ENCODE data around the gene ZDHHC13. TPM values are rescaled to one million over a fixed set of nuclear protein-coding genes. Genes with fewer than 3 reads are reported as not detected.

Gene ZDHHC13
- total RNA-seq, 4 donors from 2014 or later, result 7.4 to 31.5 (median 12.7) TPM

DNA sequence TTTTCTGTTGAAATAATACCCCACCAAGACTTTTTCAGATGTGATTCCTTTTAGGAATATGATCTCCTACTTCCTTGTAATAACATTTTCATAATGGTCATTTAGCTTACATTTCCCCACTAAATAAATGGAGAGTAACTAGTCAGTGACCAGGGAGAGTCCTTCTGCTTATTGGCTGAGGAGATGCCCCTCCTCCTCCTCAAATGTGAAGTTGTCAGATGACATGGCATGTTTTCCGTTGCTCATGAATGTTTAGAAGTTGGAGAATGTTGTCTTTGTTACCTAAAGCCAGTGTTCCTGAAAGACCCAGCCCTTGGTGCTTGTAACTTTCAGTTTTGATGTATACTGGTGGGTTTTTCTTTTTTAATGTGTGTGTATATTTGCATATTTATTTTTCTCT is 46.6 kb downstream of the ZDHHC13 start:
- intact Hi-C loops (cut with DNase I; ENCODE audit: low total_unique reads), result no loop called here
- no peaks in the 10 kb centered on the region for H3K36me3 ChIP-seq
- DNase-seq, result no peak

GRCh38 chr11:19164230-19164855 is 47.4 kb downstream of the ZDHHC13 start:
- Histone ChIP-seq H3K27ac (no peak overlapping the region), H3K9me3 (no peaks in the 10 kb centered on the region), H3K4me1 (no peaks in the 10 kb centered on the region), H3K36me3 (no peaks in the 10 kb centered on the region), H3K4me3 (no peak overlapping the region), H3K27me3 (no peaks in the 10 kb centered on the region)
- TF ChIP-seq, protein P1, sequence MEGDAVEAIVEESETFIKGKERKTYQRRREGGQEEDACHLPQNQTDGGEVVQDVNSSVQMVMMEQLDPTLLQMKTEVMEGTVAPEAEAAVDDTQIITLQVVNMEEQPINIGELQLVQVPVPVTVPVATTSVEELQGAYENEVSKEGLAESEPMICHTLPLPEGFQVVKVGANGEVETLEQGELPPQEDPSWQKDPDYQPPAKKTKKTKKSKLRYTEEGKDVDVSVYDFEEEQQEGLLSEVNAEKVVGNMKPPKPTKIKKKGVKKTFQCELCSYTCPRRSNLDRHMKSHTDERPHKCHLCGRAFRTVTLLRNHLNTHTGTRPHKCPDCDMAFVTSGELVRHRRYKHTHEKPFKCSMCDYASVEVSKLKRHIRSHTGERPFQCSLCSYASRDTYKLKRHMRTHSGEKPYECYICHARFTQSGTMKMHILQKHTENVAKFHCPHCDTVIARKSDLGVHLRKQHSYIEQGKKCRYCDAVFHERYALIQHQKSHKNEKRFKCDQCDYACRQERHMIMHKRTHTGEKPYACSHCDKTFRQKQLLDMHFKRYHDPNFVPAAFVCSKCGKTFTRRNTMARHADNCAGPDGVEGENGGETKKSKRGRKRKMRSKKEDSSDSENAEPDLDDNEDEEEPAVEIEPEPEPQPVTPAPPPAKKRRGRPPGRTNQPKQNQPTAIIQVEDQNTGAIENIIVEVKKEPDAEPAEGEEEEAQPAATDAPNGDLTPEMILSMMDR (IDR thresholded peaks at IDR 0.05), result no peak
- TF ChIP-seq POLR2A (IDR thresholded peaks at IDR 0.05), result no peak
- intact Hi-C loops (cut with DNase I; ENCODE audit: low total_unique reads), result no loop called here
- no peak for DNase-seq

More for the DNA sequence above, 46.6 kb downstream of the ZDHHC13 start:
- TF ChIP-seq POLR2A (IDR thresholded peaks at IDR 0.05), result no peak
- TF ChIP-seq, protein P1 (IDR thresholded peaks at IDR 0.05), result no peak
- no peak overlapping the region for H3K27ac ChIP-seq
- H3K9me3 ChIP-seq, result no peaks in the 10 kb centered on the region
- H3K4me3 ChIP-seq, result no peak overlapping the region
- H3K4me1 ChIP-seq, result no peaks in the 10 kb centered on the region
- H3K27me3 ChIP-seq, result no peaks in the 10 kb centered on the region

GRCh38 chr11:19164881-19165280 is 47.9 kb downstream of the ZDHHC13 start:
- intact Hi-C loops (cut with DNase I; ENCODE audit: low total_unique reads), result no loop called here
- H3K9me3 ChIP-seq, result no peaks in the 10 kb centered on the region
- H3K27ac ChIP-seq, result no peak overlapping the region
- H3K4me3 ChIP-seq, result no peak overlapping the region
- TF ChIP-seq, protein P1 (IDR thresholded peaks at IDR 0.05), result no peak
- TF ChIP-seq POLR2A (IDR thresholded peaks at IDR 0.05), result no peak
- no peaks in the 10 kb centered on the region for H3K4me1 ChIP-seq
- DNase-seq, result no peak
- H3K27me3 ChIP-seq, result no peaks in the 10 kb centered on the region
- H3K36me3 ChIP-seq, result no peaks in the 10 kb centered on the region

GRCh38 chr11:19168090-19168489 is 51.1 kb downstream of the ZDHHC13 start:
- DNase-seq, result no peak
- Histone ChIP-seq H3K9me3 (no peaks in the 10 kb centered on the region), H3K4me3 (no peak overlapping the region), H3K27ac (no peak overlapping the region), H3K36me3 (no peaks in the 10 kb centered on the region), H3K27me3 (no peaks in the 10 kb centered on the region), H3K4me1 (no peaks in the 10 kb centered on the region)
- intact Hi-C loops (cut with DNase I; ENCODE audit: low total_unique reads), result no loop called here
- TF ChIP-seq POLR2A (IDR thresholded peaks at IDR 0.05), result no peak
- TF ChIP-seq, protein P1 (IDR thresholded peaks at IDR 0.05), result no peak

- H3K36me3 ChIP-seq, result no peaks in the 10 kb centered on the region
- H3K27me3 ChIP-seq, result no peaks in the 10 kb centered on the region
- no peaks in the 10 kb centered on the region for H3K9me3 ChIP-seq
- DNase-seq, result no peak
- intact Hi-C loops (cut with DNase I; ENCODE audit: low total_unique reads), result no loop called here
- H3K4me1 ChIP-seq, result no peaks in the 10 kb centered on the region
- H3K4me3 ChIP-seq, result no peak overlapping the region
- no peak overlapping the region for H3K27ac ChIP-seq
- TF ChIP-seq, protein P1 (IDR thresholded peaks at IDR 0.05), result no peak
- TF ChIP-seq POLR2A (IDR thresholded peaks at IDR 0.05), result no peak
These were observed 56.2 kb downstream of the ZDHHC13 start for GRCh38 chr11:19173004-19173689.
